HepG2 (cell line): ENCODE data around the gene AAMP.

Experiments used
- CEBPB ChIP-seq: IDR thresholded peaks from 2 replicates; pipeline ENCODE4 v1.6.1; 2011; ENCODE audit warnings: low read depth, low read length, improper control_type of control experiment, borderline replicate concordance
- HOXA7 ChIP-seq: sonication (generic); formaldehyde crosslinking; IDR thresholded peaks from 2 replicates; pipeline ENCODE4 v1.8.1; 2022; ENCODE audit warnings: mild to moderate bottlenecking, missing genetic modification reagents, moderate library complexity
- NR1H2 ChIP-seq: sonication (generic); formaldehyde crosslinking; IDR thresholded peaks from 2 replicates; pipeline ENCODE4 v1.8.1; 2022; ENCODE audit warnings: low read depth, missing genetic modification reagents, borderline replicate concordance
- SIX1 ChIP-seq: sonication (generic); formaldehyde crosslinking; IDR thresholded peaks from 2 replicates; pipeline ENCODE4 v1.4.0; 2020; ENCODE audit warnings: missing genetic modification reagents, borderline replicate concordance
- SP1 ChIP-seq, 2 experiments: fragments of 450-650 bp in 1 of 2; sonication (generic) in 1 of 2; formaldehyde crosslinking in 1 of 2; IDR thresholded peaks; 2 replicates each; pipeline versions ENCODE4 v1.4.0 to v1.6.1; 2016 to 2020; ENCODE audit warnings: missing genetic modification reagents in 1 of 2
- ZNF780A ChIP-seq: sonication (generic); formaldehyde crosslinking; IDR thresholded peaks from 2 replicates; pipeline ENCODE4 v1.8.0; 2022; ENCODE audit warnings: mild to moderate bottlenecking, missing genetic modification reagents, moderate library complexity
- TF ChIP-seq, protein P1 (sequence below): sonication (generic); formaldehyde crosslinking; IDR thresholded peaks from 2 replicates; pipeline ENCODE4 v1.8.1; 2022; ENCODE audit warnings: low read depth, mild to moderate bottlenecking, missing genetic modification reagents
- TF ChIP-seq, protein P2 (sequence below): sonication (generic); formaldehyde crosslinking; IDR thresholded peaks from 2 replicates; pipeline ENCODE4 v1.5.0; 2020; ENCODE audit warnings: mild to moderate bottlenecking, missing genetic modification reagents, moderate library complexity

DNA sequence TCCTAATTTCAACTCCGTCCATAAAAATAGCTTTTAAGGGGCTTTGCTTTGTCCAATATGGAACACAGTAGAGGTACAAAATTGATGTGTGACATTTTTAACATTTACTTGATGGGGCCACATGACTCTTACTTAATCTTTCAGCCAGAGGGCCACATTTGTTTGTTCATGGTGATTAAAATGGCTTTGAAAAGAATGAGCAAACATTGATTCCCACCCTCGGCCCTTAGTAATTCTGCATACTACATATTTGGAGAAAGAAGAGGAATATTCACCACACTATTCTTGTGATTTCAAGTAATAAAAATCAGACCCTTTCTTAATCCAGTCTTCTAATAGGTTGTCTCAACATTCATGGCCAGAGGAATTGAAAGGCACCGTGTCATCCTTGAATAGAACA lies 35.4 kb downstream of the AAMP start:
- TF ChIP-seq NR1H2 (CRISPR knock-in tag) (no peak), CEBPB (no peak), SIX1 (CRISPR knock-in tag) (no peak), ZNF780A (CRISPR knock-in tag) (no peak), HOXA7 (CRISPR knock-in tag) (no peak), SP1 (IDR thresholded peaks at IDR 0.05) (no peak), SP1 (CRISPR knock-in tag; IDR thresholded peaks at IDR 0.05) (no peak)
- TF ChIP-seq, protein P1, sequence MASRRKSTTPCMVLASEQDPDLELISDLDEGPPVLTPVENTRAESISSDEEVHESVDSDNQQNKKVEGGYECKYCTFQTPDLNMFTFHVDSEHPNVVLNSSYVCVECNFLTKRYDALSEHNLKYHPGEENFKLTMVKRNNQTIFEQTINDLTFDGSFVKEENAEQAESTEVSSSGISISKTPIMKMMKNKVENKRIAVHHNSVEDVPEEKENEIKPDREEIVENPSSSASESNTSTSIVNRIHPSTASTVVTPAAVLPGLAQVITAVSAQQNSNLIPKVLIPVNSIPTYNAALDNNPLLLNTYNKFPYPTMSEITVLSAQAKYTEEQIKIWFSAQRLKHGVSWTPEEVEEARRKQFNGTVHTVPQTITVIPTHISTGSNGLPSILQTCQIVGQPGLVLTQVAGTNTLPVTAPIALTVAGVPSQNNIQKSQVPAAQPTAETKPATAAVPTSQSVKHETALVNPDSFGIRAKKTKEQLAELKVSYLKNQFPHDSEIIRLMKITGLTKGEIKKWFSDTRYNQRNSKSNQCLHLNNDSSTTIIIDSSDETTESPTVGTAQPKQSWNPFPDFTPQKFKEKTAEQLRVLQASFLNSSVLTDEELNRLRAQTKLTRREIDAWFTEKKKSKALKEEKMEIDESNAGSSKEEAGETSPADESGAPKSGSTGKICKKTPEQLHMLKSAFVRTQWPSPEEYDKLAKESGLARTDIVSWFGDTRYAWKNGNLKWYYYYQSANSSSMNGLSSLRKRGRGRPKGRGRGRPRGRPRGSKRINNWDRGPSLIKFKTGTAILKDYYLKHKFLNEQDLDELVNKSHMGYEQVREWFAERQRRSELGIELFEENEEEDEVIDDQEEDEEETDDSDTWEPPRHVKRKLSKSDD (CRISPR knock-in tag): no peak
- TF ChIP-seq, protein P2, sequence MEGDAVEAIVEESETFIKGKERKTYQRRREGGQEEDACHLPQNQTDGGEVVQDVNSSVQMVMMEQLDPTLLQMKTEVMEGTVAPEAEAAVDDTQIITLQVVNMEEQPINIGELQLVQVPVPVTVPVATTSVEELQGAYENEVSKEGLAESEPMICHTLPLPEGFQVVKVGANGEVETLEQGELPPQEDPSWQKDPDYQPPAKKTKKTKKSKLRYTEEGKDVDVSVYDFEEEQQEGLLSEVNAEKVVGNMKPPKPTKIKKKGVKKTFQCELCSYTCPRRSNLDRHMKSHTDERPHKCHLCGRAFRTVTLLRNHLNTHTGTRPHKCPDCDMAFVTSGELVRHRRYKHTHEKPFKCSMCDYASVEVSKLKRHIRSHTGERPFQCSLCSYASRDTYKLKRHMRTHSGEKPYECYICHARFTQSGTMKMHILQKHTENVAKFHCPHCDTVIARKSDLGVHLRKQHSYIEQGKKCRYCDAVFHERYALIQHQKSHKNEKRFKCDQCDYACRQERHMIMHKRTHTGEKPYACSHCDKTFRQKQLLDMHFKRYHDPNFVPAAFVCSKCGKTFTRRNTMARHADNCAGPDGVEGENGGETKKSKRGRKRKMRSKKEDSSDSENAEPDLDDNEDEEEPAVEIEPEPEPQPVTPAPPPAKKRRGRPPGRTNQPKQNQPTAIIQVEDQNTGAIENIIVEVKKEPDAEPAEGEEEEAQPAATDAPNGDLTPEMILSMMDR (CRISPR knock-in tag): no peak
